Stomach (tissue), 4 donors: Measurements from ENCODE around the gene TFAP2C.

Source experiments
- EP300 ChIP-seq: sonication (generic); formaldehyde crosslinking; IDR thresholded peaks from one replicate; pipeline ENCODE4 v1.6.1; 2017; ENCODE audit warnings: antibody characterized with exemption
- POLR2A ChIP-seq, 4 donors: fragments of 450-650 bp; IDR thresholded peaks; one replicate each; pipeline ENCODE4 v1.6.1; 2016; ENCODE audit warnings: antibody characterized with exemption in 4 of 4, control low read depth in 2 of 4, mild to moderate bottlenecking in 1 of 4, moderate library complexity in 1 of 4
- POLR2AphosphoS5 ChIP-seq, 3 donors: sonication (generic); formaldehyde crosslinking; IDR thresholded peaks; one replicate each; pipeline ENCODE4 v1.6.1; 2016; ENCODE audit warnings: antibody characterized with exemption in 3 of 3
- TF ChIP-seq, protein P1 (sequence below), 7 experiments: fragments of 450-650 bp in 4 of 7; fragments of 200-600 bp in 3 of 7; sonication (generic) in 3 of 7; IDR thresholded peaks; one replicate each; pipeline ENCODE4 v1.5.1; 2016 to 2019; ENCODE audit warnings: antibody characterized with exemption in 7 of 7, control low read depth in 2 of 7, mild to moderate bottlenecking in 1 of 7

DNA sequence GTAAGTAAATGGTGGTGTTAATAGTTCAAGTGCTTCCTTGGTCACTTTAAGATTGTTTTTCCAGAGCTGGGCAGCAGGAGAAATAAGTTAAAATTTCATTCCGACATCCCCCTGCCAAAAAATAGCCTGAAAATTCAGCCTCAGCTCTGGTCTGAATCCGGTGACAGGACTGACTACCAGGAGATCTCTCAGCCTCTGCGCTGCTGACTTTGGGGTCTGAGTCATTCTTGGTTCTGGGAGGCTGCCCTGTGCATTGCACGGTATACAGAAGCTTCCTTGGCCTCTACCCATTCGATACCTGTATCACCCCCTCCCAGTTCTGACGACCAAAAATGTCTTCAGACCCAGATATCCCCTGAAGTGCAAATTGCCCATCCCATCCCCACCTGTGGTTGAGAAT is 36.3 kb upstream of the TFAP2C start:
- TF ChIP-seq, protein P1, sequence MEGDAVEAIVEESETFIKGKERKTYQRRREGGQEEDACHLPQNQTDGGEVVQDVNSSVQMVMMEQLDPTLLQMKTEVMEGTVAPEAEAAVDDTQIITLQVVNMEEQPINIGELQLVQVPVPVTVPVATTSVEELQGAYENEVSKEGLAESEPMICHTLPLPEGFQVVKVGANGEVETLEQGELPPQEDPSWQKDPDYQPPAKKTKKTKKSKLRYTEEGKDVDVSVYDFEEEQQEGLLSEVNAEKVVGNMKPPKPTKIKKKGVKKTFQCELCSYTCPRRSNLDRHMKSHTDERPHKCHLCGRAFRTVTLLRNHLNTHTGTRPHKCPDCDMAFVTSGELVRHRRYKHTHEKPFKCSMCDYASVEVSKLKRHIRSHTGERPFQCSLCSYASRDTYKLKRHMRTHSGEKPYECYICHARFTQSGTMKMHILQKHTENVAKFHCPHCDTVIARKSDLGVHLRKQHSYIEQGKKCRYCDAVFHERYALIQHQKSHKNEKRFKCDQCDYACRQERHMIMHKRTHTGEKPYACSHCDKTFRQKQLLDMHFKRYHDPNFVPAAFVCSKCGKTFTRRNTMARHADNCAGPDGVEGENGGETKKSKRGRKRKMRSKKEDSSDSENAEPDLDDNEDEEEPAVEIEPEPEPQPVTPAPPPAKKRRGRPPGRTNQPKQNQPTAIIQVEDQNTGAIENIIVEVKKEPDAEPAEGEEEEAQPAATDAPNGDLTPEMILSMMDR (IDR thresholded peaks at IDR 0.05): no peak
- TF ChIP-seq EP300 (no peak), POLR2A (IDR thresholded peaks at IDR 0.05) (no peak), POLR2AphosphoS5 (IDR thresholded peaks at IDR 0.05) (no peak)
